H1 (cell line): ENCODE measurements around the gene MAP4K4. TPM values are rescaled to one million over a fixed set of nuclear protein-coding genes. Genes with fewer than 3 reads are reported as not detected.

Experiments used
- CTCF ChIA-PET: fragments of 300-600 bp; sonication (Branson Sonifier 250); formaldehyde crosslinking; loops from one replicate; lab custom pipeline; 2021; ENCODE audit not compliant: partially characterized antibody; lab: Charles Lee
- POLR2A ChIA-PET: fragments of 300-600 bp; sonication (Branson Sonifier 250); formaldehyde crosslinking; loops from one replicate; lab custom pipeline; 2021; ENCODE audit warnings: inconsistent platforms; ENCODE audit not compliant: partially characterized antibody; lab: Charles Lee
- DNase-seq, 2 experiments: peaks; one replicate each; pipeline versions ENCODE4 v3.0.0 to v3.0.0-alpha.2; 2010 to 2022; ENCODE audit warnings: low spot score in 2 of 2, low read depth in 1 of 2, mixed read lengths in 1 of 2
- FAIRE-seq: peaks from 2 replicates; lab custom pipeline; 2011; peaks lifted over from hg19 to GRCh38; lab: Jason Lieb, UNC
- H2AFZ ChIP-seq: 2 replicates; pipeline ENCODE4 v1.8.1; 2012; ENCODE audit warnings: low read length, inconsistent platforms
- H2AK5ac ChIP-seq: 2 replicates; pipeline ENCODE4 v1.6.1; 2013; ENCODE audit warnings: low read depth, low read length
- H2BK120ac ChIP-seq: replicated peaks from 2 replicates; pipeline ENCODE3; 2013; ENCODE audit warnings: low read depth, low read length, inconsistent platforms
- H2BK12ac ChIP-seq: 2 replicates; pipeline ENCODE4 v1.6.1; 2013; ENCODE audit warnings: low read depth, low read length
- H2BK15ac ChIP-seq: 2 replicates; pipeline ENCODE4 v1.6.1; 2013; ENCODE audit warnings: low read length
- H2BK20ac ChIP-seq: 2 replicates; pipeline ENCODE4 v1.6.1; 2013; ENCODE audit warnings: low read length
- H2BK5ac ChIP-seq: 2 replicates; pipeline ENCODE4 v1.6.1; 2013; ENCODE audit warnings: low read depth, low read length
- H3K14ac ChIP-seq: 2 replicates; pipeline ENCODE4 v1.6.1; 2013; ENCODE audit warnings: inconsistent platforms; ENCODE audit not compliant: insufficient read length
- H3K18ac ChIP-seq: 2 replicates; pipeline ENCODE4 v1.6.1; 2013; ENCODE audit warnings: low read length; ENCODE audit errors: extremely low read depth
- H3K23ac ChIP-seq: 2 replicates; pipeline ENCODE4 v1.6.1; 2013; ENCODE audit warnings: inconsistent platforms; ENCODE audit not compliant: insufficient read length
- H3K23me2 ChIP-seq: 2 replicates; pipeline ENCODE4 v1.6.1; 2013; ENCODE audit warnings: low read depth, low read length
- H3K27ac ChIP-seq: 2 replicates; pipeline ENCODE4 v1.6.1; 2011; ENCODE audit warnings: low read depth, low read length, inconsistent platforms
- H3K27me3 ChIP-seq, 4 experiments: replicated peaks in 1 of 4; 1 replicate in 1 of 4; 2 replicates in 3 of 4; pipeline versions ENCODE4 v1.6.1 to v1.8.1; 2011 to 2013; ENCODE audit warnings: low read length in 3 of 4, mild to moderate bottlenecking in 3 of 4, inconsistent platforms in 2 of 4, mixed read lengths in 2 of 4, moderate library complexity in 1 of 4; ENCODE audit not compliant: control insufficient read depth in 3 of 4, insufficient read depth in 3 of 4; ENCODE audit errors: extremely low read depth in 1 of 4
- H3K36me3 ChIP-seq, 4 experiments: 2 replicates each; pipeline versions ENCODE4 v1.6.1 to v1.8.1; 2011 to 2013; ENCODE audit warnings: mild to moderate bottlenecking in 4 of 4, low read length in 3 of 4, moderate library complexity in 2 of 4, control low read depth in 1 of 4, inconsistent platforms in 1 of 4; ENCODE audit not compliant: insufficient read depth in 4 of 4, control insufficient read depth in 2 of 4
- H3K4ac ChIP-seq: replicated peaks from 2 replicates; pipeline ENCODE3; 2013; ENCODE audit warnings: low read length, low read depth, mixed read lengths, inconsistent platforms; ENCODE audit not compliant: insufficient read length
- H3K4me1 ChIP-seq, 4 experiments: replicated peaks in 1 of 4; 1 replicate in 1 of 4; 2 replicates in 3 of 4; pipeline versions ENCODE4 v1.6.1 to v1.8.1; 2011 to 2013; ENCODE audit warnings: low read length in 3 of 4, inconsistent platforms in 2 of 4, mixed read lengths in 1 of 4; ENCODE audit not compliant: insufficient read depth in 4 of 4, control insufficient read depth in 3 of 4
- H3K4me2 ChIP-seq, 2 experiments: 2 replicates each; pipeline versions ENCODE4 v1.6.1 to v1.8.1; 2011 to 2013; ENCODE audit warnings: low read depth in 2 of 2, low read length in 2 of 2, control low read depth in 1 of 2, inconsistent platforms in 1 of 2, mild to moderate bottlenecking in 1 of 2; ENCODE audit not compliant: insufficient read depth in 1 of 2
- H3K4me3 ChIP-seq, 4 experiments: fragments of 200-600, 300-600 bp in 1 of 4; sonication (generic), shearing (Covaris generic), sonication (Bioruptor Twin) in 1 of 4; 2 replicates each; pipeline versions ENCODE4 v1.5.1 to v1.8.1; 2011 to 2016; ENCODE audit warnings: low read length in 4 of 4, low read depth in 3 of 4, control low read depth in 2 of 4, inconsistent platforms in 2 of 4, mild to moderate bottlenecking in 2 of 4, mixed read lengths in 1 of 4, moderate library complexity in 1 of 4; ENCODE audit not compliant: insufficient read depth in 2 of 4; ENCODE audit errors: extremely low read depth in 1 of 4
- H3K56ac ChIP-seq: replicated peaks from 2 replicates; pipeline ENCODE3; 2013; ENCODE audit warnings: low read depth, mild to moderate bottlenecking, mixed read lengths, low read length, inconsistent platforms; ENCODE audit not compliant: insufficient read length
- H3K79me1 ChIP-seq: 2 replicates; pipeline ENCODE4 v1.6.1; 2013; ENCODE audit warnings: low read depth, low read length, control low read depth
- H3K79me2 ChIP-seq, 2 experiments: 2 replicates each; pipeline versions ENCODE4 v1.6.1 to v1.8.1; 2012 to 2013; ENCODE audit warnings: low read length in 2 of 2, mild to moderate bottlenecking in 2 of 2, inconsistent platforms in 1 of 2; ENCODE audit not compliant: insufficient read depth in 2 of 2, control insufficient read depth in 1 of 2
- H3K9ac ChIP-seq, 4 experiments: replicated peaks in 1 of 4; 1 replicate in 1 of 4; 2 replicates in 3 of 4; pipeline versions ENCODE4 v1.6.1 to v1.8.1; 2011 to 2013; ENCODE audit warnings: low read depth in 3 of 4, low read length in 3 of 4, control low read depth in 2 of 4, mild to moderate bottlenecking in 2 of 4, moderate library complexity in 2 of 4, inconsistent platforms in 1 of 4; ENCODE audit errors: extremely low read depth in 1 of 4
- H3K9me3 ChIP-seq, 2 experiments: 2 replicates each; pipeline versions ENCODE4 v1.6.1 to v1.8.1; 2012 to 2013; ENCODE audit warnings: mild to moderate bottlenecking in 2 of 2, moderate library complexity in 2 of 2, control low read depth in 1 of 2, inconsistent platforms in 1 of 2, low read depth in 1 of 2, low read length in 1 of 2, mixed read lengths in 1 of 2; ENCODE audit not compliant: insufficient read depth in 2 of 2
- H4K20me1 ChIP-seq, 2 experiments: replicated peaks in 1 of 2; 2 replicates each; pipeline versions ENCODE3 to v1.8.1; 2011 to 2013; ENCODE audit warnings: inconsistent platforms in 2 of 2, low read length in 2 of 2, mild to moderate bottlenecking in 1 of 2; ENCODE audit not compliant: insufficient read depth in 2 of 2, control insufficient read depth in 1 of 2
- H4K5ac ChIP-seq: 2 replicates; pipeline ENCODE4 v1.6.1; 2013; ENCODE audit warnings: low read length, low read depth, mixed read lengths, inconsistent platforms; ENCODE audit not compliant: insufficient read length
- H4K8ac ChIP-seq: 2 replicates; pipeline ENCODE4 v1.8.0; 2013; ENCODE audit warnings: mild to moderate bottlenecking, moderate library complexity, low read length, inconsistent platforms; ENCODE audit not compliant: insufficient read depth; ENCODE audit errors: extremely low read depth
- H4K91ac ChIP-seq: replicated peaks from 2 replicates; pipeline ENCODE3; 2013; ENCODE audit warnings: low read length, mixed read lengths, inconsistent platforms; ENCODE audit not compliant: insufficient read length
- CEBPB ChIP-seq: IDR thresholded peaks from 2 replicates; pipeline ENCODE4 v1.6.1; 2012; ENCODE audit warnings: low read depth, low read length
- CHD1 ChIP-seq: IDR thresholded peaks from 2 replicates; pipeline ENCODE4 v1.6.1; 2012; ENCODE audit warnings: low read depth, low read length, improper control_type of control experiment
- CTCF ChIP-seq, 3 experiments: IDR thresholded peaks; 1 replicate in 2 of 3; 2 replicates in 1 of 3; pipeline versions ENCODE4 v1.5.1 to v1.6.1; 2011; ENCODE audit warnings: low read length in 3 of 3, mild to moderate bottlenecking in 3 of 3, inconsistent platforms in 2 of 3, low read depth in 1 of 3, moderate library complexity in 1 of 3; ENCODE audit not compliant: insufficient read depth in 1 of 3; ENCODE audit errors: control extremely low read depth in 1 of 3
- E2F6 ChIP-seq: IDR thresholded peaks from 2 replicates; pipeline ENCODE4 v1.6.1; 2012; ENCODE audit warnings: inconsistent platforms
- HDAC2 ChIP-seq, 2 experiments: fragments of 300-600 bp in 1 of 2; sonication (generic) in 1 of 2; IDR thresholded peaks; 2 replicates each; pipeline ENCODE4 v1.6.1; 2011 to 2012; ENCODE audit warnings: low read depth in 2 of 2, low read length in 2 of 2, mild to moderate bottlenecking in 2 of 2, moderate library complexity in 2 of 2, borderline replicate concordance in 1 of 2, inconsistent platforms in 1 of 2
- RBBP5 ChIP-seq: IDR thresholded peaks from 2 replicates; pipeline ENCODE4 v1.7.1; 2012; ENCODE audit warnings: low read depth, mild to moderate bottlenecking, inconsistent platforms, low read length, moderate library complexity, borderline replicate concordance
- SP4 ChIP-seq: IDR thresholded peaks from 2 replicates; pipeline ENCODE4 v1.6.1; 2012; ENCODE audit warnings: low read length, inconsistent platforms
- SUZ12 ChIP-seq: fragments of 200-600 bp; sonication (generic); IDR thresholded peaks from 2 replicates; pipeline ENCODE4 v1.6.1; 2012; ENCODE audit warnings: mild to moderate bottlenecking, inconsistent platforms, low read length, moderate library complexity, mixed read lengths
- TAF1 ChIP-seq: IDR thresholded peaks from 2 replicates; pipeline ENCODE4 v1.6.1; 2011; ENCODE audit warnings: mild to moderate bottlenecking, low read depth, low read length
- TBP ChIP-seq: IDR thresholded peaks from 2 replicates; pipeline ENCODE4 v1.6.1; 2011; ENCODE audit warnings: low read depth, low read length, improper control_type of control experiment
- WGBS, 2 experiments: shearing (Covaris generic) in 1 of 2; methylation state at CpG; one replicate each; pipeline versions ENCODE4 v1.1.6 to v1.1.7; 2013 to 2015; ENCODE audit warnings: low lambda C conversion rate in 2 of 2, mixed read lengths in 2 of 2, inconsistent platforms in 1 of 2, low coverage in 1 of 2, missing lambda C conversion rate in 1 of 2; ENCODE audit not compliant: insufficient replicate concordance in 2 of 2, insufficient coverage in 1 of 2, insufficient read length in 1 of 2; ENCODE audit errors: extremely low coverage in 1 of 2, missing lambda C conversion rate in 1 of 2; 5-methylcytosine and 5-hydroxymethylcytosine counted together
- polyA plus RNA-seq, 7 experiments: library from polyadenylated mRNA; depleted of rRNA in 3 of 7; stranded (reverse) in 5 of 7; unstranded in 2 of 7; fragments of >200 nt in 5 of 7; fragments of 200-250 nt in 2 of 7; gene quantifications; 1 replicate in 5 of 7; 2 replicates in 1 of 7; 4 replicates in 1 of 7; pipeline versions ENCODE4 v1.2.1 to v1.2.3, GENCODE V29; 2011 to 2013; ENCODE audit warnings: missing spikeins in 2 of 7, mixed read lengths in 2 of 7
- total RNA-seq: library from RNA; stranded (reverse); fragmentation: NEBNext Ultra II Directional; extraction: Animal tissue kit (Norgen Biotek cat#: 25700); gene quantifications from 2 replicates; pipeline ENCODE4 v1.2.1, GENCODE V29; 2021

Gene MAP4K4
- total and polyA plus RNA-seq, 2 of the 8 experiments (the other 6 are each of a cell fraction or from before 2014, with no cell fraction given): 53.2 to 138 TPM

GRCh38 chr2:101848769-101849410 is 151.4 kb downstream of the MAP4K4 start:
- no peak overlapping the region for H4K91ac ChIP-seq
- no peak overlapping the region for H2BK12ac ChIP-seq
- no peaks in the 10 kb centered on the region for H3K4me1 ChIP-seq
- no peak overlapping the region; the same call in 1 of the 2 replicates for H2BK5ac ChIP-seq
- H3K27me3 ChIP-seq: no peaks in the 10 kb centered on the region
- FAIRE-seq: no peak
- no peak overlapping the region for H3K4me3 ChIP-seq
- no peak overlapping the region for H3K4ac ChIP-seq
- 79% methylated on average over 4 of the region's 6 CpGs; no CpG with 5 or more reads in 1 of the 2 experiments for WGBS, 2 experiments
- no peak overlapping the region for H3K56ac ChIP-seq
- H2AFZ ChIP-seq: no peak overlapping the region
- peaks cover 10 to 38% (median 27%) of the 10 kb centered on the region in 4 experiments; a peak in 7 of 8 replicates for H3K36me3 ChIP-seq
- no peak overlapping the region for H3K27ac ChIP-seq
- ChIA-PET POLR2A (no interaction called here), CTCF (interaction anchor here (1.4 to 1.5 kb wide), 2 partner anchors 24 to 26 kb away, joined by 3 to 4 read pairs; no protein-coding TSS in a partner anchor)
- no peak overlapping the region for H3K4me2 ChIP-seq
- H2BK15ac ChIP-seq: no peak overlapping the region
- no peak overlapping the region for H3K9ac ChIP-seq
- no peak for DNase-seq
- H2AK5ac ChIP-seq: no peak overlapping the region
- no peaks in the 10 kb centered on the region for H3K9me3 ChIP-seq
- H3K79me2 ChIP-seq: no peaks in the 10 kb centered on the region
- H3K23ac ChIP-seq: no peak overlapping the region
- no peak overlapping the region for H3K18ac ChIP-seq
- H2BK20ac ChIP-seq: no peak overlapping the region
- H3K23me2 ChIP-seq: no peaks in the 10 kb centered on the region
- H3K14ac ChIP-seq: no peak overlapping the region
- H3K79me1 ChIP-seq: no peaks in the 10 kb centered on the region
- H2BK120ac ChIP-seq: no peak overlapping the region
- H4K8ac ChIP-seq: no peak overlapping the region
- peaks cover 1 to 2% of the 10 kb centered on the region in 2 experiments for H4K20me1 ChIP-seq
- H4K5ac ChIP-seq: no peak overlapping the region
- TF ChIP-seq SUZ12: no peak
- no peak for TF ChIP-seq RBBP5
- TF ChIP-seq HDAC2 (IDR thresholded peaks at IDR 0.05; ENCODE audit: borderline replicate concordance in 1 of 2, low read depth in 2 of 2, low read length in 2 of 2): no peak
- no peak for TF ChIP-seq CTCF (IDR thresholded peaks at IDR 0.05; ENCODE audit: control extremely low read depth in 1 of 3, insufficient read depth in 1 of 3, low read depth in 1 of 3, low read length in 3 of 3)
- no peak for TF ChIP-seq TAF1
- no peak for TF ChIP-seq E2F6
- no peak for TF ChIP-seq TBP
- TF ChIP-seq SP4: no peak
- TF ChIP-seq CHD1: no peak
- TF ChIP-seq CEBPB: no peak
